Activated T-cell treated with anti-CD3 and anti-CD28 coated beads, Interleukin-2, amount 50 U/mL, for 4 hours (primary cell): ENCODE measurements around the gene PTPN3. TPM values are rescaled to one million over a fixed set of nuclear protein-coding genes. Genes with fewer than 3 reads are reported as not detected.

Experiments used
- ATAC-seq, 2 donors: fragments of 200-7000 bp; cut with Tn5 transposase; one replicate each; pipeline ENCODE4 v1.10.0; 2021
- DNase-seq: peaks from one replicate; pipeline ENCODE4 v3.0.0-alpha.2; 2020
- H3K27me3 Mint-ChIP-seq: one replicate; pipeline ENCODE4 v1.8.0; 2021; ENCODE audit warnings: low read depth, mixed read lengths
- H3K36me3 Mint-ChIP-seq: one replicate; pipeline ENCODE4 v1.8.0; 2022; ENCODE audit warnings: mixed read lengths; ENCODE audit not compliant: insufficient read depth
- H3K4me1 Mint-ChIP-seq: one replicate; pipeline ENCODE4 v1.8.0; 2021; ENCODE audit warnings: low read depth, mixed read lengths
- H3K4me3 Mint-ChIP-seq: one replicate; pipeline ENCODE4 v1.8.0; 2021; ENCODE audit warnings: mild to moderate bottlenecking, moderate library complexity, mixed read lengths
- H3K9me3 Mint-ChIP-seq: one replicate; pipeline ENCODE4 v1.8.0; 2021; ENCODE audit warnings: mixed read lengths
- total RNA-seq, 3 donors: library from RNA; stranded (reverse); gene quantifications; one replicate each; pipeline ENCODE4 v1.2.1, GENCODE V29; 2021

PTPN3 gene
- total RNA-seq, 3 donors from 2014 or later, result 0.03 to 0.18 (median 0.08) TPM

GRCh38 chr9:109421026-109421970, 76.8 kb downstream of the PTPN3 start:
- Mint-ChIP-seq H3K4me1 (no peaks in the 10 kb centered on the region), H3K4me3 (no peak overlapping the region), H3K27me3 (peaks cover 23% of the 10 kb centered on the region), H3K9me3 (no peaks in the 10 kb centered on the region), H3K36me3 (no peaks in the 10 kb centered on the region)
- ATAC-seq (no peak), DNase-seq (no peak)

GRCh38 chr9:109419531-109419930, 78.6 kb downstream of the PTPN3 start:
- H3K36me3 Mint-ChIP-seq, result no peaks in the 10 kb centered on the region
- peaks cover 23% of the 10 kb centered on the region for H3K27me3 Mint-ChIP-seq
- ATAC-seq, result no peak
- H3K4me3 Mint-ChIP-seq, result no peak overlapping the region
- H3K9me3 Mint-ChIP-seq, result no peaks in the 10 kb centered on the region
- H3K4me1 Mint-ChIP-seq, result peaks cover 3% of the 10 kb centered on the region
- no peak for DNase-seq

DNA sequence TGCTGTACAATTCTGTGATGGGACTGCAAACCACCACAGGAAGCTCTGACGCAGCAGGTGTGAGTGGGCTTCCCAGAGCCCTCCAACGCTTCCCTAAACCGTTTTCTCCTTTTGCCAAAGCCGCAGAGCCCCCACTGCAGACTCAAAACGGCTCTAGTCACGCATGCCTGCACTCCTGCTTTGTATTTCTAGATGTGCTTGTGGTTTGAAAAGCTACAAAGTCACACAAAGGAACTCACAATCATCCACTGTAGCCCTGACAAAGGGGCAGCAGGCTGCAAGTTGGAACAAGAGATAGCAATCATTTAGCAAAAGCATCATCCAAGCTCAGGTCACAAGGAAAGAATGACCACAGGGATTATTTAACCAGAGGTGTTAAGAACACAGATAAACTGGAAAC, 79.3 kb downstream of the PTPN3 start:
- Mint-ChIP-seq H3K36me3 (no peaks in the 10 kb centered on the region), H3K27me3 (peaks cover 23% of the 10 kb centered on the region), H3K4me1 (peaks cover 3% of the 10 kb centered on the region), H3K4me3 (no peak overlapping the region), H3K9me3 (no peaks in the 10 kb centered on the region)
- ATAC-seq, result no peak
- DNase-seq, result no peak

- ATAC-seq (no peak), DNase-seq (no peak)
- Mint-ChIP-seq H3K9me3 (no peaks in the 10 kb centered on the region), H3K27me3 (peaks cover 25% of the 10 kb centered on the region), H3K36me3 (no peaks in the 10 kb centered on the region), H3K4me1 (peaks cover 3% of the 10 kb centered on the region), H3K4me3 (no peak overlapping the region)
Observed at GRCh38 chr9:109417585-109418544, 80.2 kb downstream of the PTPN3 start.

DNA sequence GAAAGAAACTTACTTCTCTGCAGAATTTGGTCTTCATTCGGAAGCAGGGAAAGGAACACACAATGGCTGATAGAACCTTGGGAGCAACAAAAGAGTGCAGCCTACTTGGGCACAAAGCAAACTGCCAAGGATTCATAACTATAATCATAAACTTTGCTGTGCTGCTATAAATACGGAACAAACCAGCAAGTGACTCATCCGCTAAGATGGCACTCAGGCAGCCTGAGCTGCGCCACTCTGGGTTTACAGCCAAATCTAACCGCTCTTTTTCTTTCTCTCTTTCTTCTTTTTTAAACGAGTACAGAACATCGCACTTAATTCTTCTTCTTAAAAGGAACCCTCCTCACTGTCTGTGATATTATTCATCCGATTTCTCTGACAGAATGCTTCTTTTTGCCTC, 81.1 kb downstream of the PTPN3 start:
- Mint-ChIP-seq H3K27me3 (peaks cover 25% of the 10 kb centered on the region), H3K9me3 (no peaks in the 10 kb centered on the region), H3K36me3 (no peaks in the 10 kb centered on the region), H3K4me1 (peaks cover 3% of the 10 kb centered on the region), H3K4me3 (no peak overlapping the region)
- DNase-seq, result no peak
- ATAC-seq, result no peak

- peaks cover 6% of the 10 kb centered on the region for H3K4me1 Mint-ChIP-seq
- peaks cover 19% of the 10 kb centered on the region for H3K27me3 Mint-ChIP-seq
- no peak overlapping the region for H3K4me3 Mint-ChIP-seq
- no peaks in the 10 kb centered on the region for H3K9me3 Mint-ChIP-seq
- no peaks in the 10 kb centered on the region for H3K36me3 Mint-ChIP-seq
- DNase-seq (no peak), ATAC-seq (peak in 1 of 2 donors; percentile 39)
Observed at GRCh38 chr9:109416135-109416706, 81.9 kb downstream of the PTPN3 start.

GRCh38 chr9:109414125-109414785, 83.9 kb downstream of the PTPN3 start:
- peaks cover 18% of the 10 kb centered on the region for H3K27me3 Mint-ChIP-seq
- H3K4me3 Mint-ChIP-seq, result no peak overlapping the region
- H3K36me3 Mint-ChIP-seq, result no peaks in the 10 kb centered on the region
- peaks cover 6% of the 10 kb centered on the region for H3K4me1 Mint-ChIP-seq
- ATAC-seq, result no peak
- no peaks in the 10 kb centered on the region for H3K9me3 Mint-ChIP-seq
- DNase-seq, result no peak

GRCh38 chr9:109411798-109412352, 86.2 kb downstream of the PTPN3 start:
- DNase-seq (no peak), ATAC-seq (peak; percentile 61 to 62)
- Mint-ChIP-seq H3K9me3 (no peaks in the 10 kb centered on the region), H3K36me3 (no peaks in the 10 kb centered on the region), H3K4me3 (no peak overlapping the region), H3K27me3 (peaks cover 5% of the 10 kb centered on the region), H3K4me1 (peaks cover 6% of the 10 kb centered on the region)

GRCh38 chr9:109411069-109411761, 86.9 kb downstream of the PTPN3 start:
- no peak for DNase-seq
- H3K4me1 Mint-ChIP-seq, result peaks cover 6% of the 10 kb centered on the region
- no peak overlapping the region for H3K4me3 Mint-ChIP-seq
- no peaks in the 10 kb centered on the region for H3K36me3 Mint-ChIP-seq
- H3K9me3 Mint-ChIP-seq, result no peaks in the 10 kb centered on the region
- peak; percentile 41 to 47 for ATAC-seq
- peaks cover 5% of the 10 kb centered on the region for H3K27me3 Mint-ChIP-seq

DNA sequence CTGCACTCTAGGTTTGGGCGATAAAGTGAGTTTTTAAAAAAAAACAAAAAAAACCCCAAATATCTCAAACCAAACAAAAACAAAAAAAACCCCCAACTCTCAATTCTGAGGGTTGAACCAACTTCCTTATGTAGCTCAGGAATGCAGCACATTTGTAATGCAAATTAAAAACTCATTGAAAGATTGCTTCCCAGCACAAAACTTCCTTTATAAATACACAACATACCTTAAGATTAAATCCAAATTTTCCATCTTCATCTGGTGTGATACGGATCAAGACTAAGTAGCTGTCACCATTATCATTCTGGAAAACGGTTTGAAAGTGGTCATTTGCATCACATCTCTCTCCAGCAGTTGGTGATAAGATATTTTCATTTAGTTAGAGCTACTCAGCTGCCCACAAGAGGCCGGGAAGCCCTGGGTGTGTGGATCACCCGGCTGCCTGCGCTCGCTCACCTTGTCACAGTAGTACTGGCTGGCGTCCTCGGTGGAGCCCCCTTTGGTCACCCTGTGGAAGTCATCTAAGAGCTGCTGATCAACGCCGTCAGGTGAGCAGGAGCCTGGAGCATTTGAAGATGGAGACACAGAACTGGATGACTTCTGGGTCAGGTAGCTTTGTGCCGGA, 88.2 kb downstream of the PTPN3 start:
- DNase-seq (no peak), ATAC-seq (no peak)
- Mint-ChIP-seq H3K27me3 (peaks cover 5% of the 10 kb centered on the region), H3K4me1 (peaks cover 2% of the 10 kb centered on the region), H3K9me3 (no peaks in the 10 kb centered on the region), H3K4me3 (no peak overlapping the region), H3K36me3 (no peaks in the 10 kb centered on the region)

DNA sequence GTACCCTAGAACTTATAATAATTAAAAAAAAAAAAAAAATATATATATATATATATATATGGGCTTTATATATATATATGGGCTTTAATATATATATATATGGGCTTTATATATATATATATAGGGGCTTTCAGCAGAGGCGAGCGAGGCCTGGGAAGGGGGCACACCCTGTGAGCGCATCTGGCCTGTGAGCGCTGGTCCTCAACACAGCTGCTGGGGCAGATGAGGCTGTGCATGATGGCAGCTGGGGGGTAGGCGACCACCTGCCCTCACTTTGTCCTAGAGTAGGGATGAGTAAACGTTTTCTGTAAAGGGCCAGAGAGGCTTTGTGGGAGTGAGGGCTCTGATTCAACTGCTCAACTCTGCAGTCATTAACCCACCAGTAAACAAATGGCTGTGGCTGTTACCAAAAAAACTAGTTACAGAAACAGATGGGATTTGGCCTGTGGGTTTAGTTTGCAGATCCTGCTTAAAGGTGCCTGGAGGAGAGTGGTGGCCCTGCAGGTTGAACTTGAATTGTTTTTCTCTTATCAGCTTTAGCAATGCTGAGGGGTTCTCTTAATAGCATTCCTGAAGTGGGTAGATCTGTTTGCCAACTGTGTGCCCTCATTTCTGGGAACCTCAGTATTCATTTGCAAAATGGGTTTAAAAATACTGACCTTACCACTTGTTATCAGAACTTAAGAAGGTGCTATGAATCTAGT, 89.2 kb downstream of the PTPN3 start:
- H3K4me3 Mint-ChIP-seq, result no peak overlapping the region

DNA sequence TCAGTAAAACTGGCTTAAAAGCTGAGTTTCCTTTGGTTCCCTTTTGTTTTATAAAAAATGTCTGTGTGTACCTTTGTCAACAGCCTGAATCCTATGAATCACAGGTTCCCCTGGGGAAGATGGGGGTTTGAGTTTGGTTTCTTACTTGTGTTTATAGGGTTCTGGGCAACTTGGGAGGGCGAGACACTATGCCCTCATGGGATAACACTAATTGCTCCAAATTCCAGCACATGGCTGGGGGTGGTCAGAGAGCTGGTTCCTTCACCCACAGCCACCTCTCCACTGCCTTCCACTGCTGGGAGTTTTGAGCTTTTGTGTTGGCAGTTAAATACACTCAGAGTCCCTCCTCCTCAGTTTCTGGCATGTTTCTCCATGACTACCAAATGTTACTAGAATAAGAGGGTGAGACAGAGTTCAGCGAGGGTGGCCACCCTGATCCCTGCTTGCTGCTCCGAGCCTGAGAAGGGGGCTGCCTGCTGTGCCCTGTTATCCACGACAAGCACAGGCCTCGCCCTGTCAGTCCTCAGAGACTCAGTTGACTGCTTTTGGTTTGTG, 94.3 kb downstream of the PTPN3 start:
- DNase-seq (no peak), ATAC-seq (no peak)
- peaks cover 9% of the 10 kb centered on the region for H3K27me3 Mint-ChIP-seq
- H3K9me3 Mint-ChIP-seq, result no peaks in the 10 kb centered on the region
- no peaks in the 10 kb centered on the region for H3K4me1 Mint-ChIP-seq
- no peak overlapping the region for H3K4me3 Mint-ChIP-seq
- no peaks in the 10 kb centered on the region for H3K36me3 Mint-ChIP-seq

More for the DNA sequence above, 89.2 kb downstream of the PTPN3 start:
- H3K36me3 Mint-ChIP-seq, result no peaks in the 10 kb centered on the region
- ATAC-seq (no peak), DNase-seq (no peak)
- no peaks in the 10 kb centered on the region for H3K9me3 Mint-ChIP-seq
- H3K27me3 Mint-ChIP-seq, result peaks cover 5% of the 10 kb centered on the region
- H3K4me1 Mint-ChIP-seq, result peaks cover 2% of the 10 kb centered on the region
